GM10248 (cell line): ENCODE results near the gene CADPS2.

Experiments used
- CTCF ChIA-PET: fragments of 300-600 bp; sonication (Branson Sonifier 250); formaldehyde crosslinking; extraction: SDS; loops from one replicate; lab custom pipeline; 2021; ENCODE audit warnings: antibody characterized with exemption; lab: Yijun Ruan, JAX
- POLR2A ChIA-PET: fragments of 350-650 bp; sonication (Branson Sonifier 250); formaldehyde crosslinking; extraction: SDS; loops from one replicate; lab custom pipeline; 2020; ENCODE audit warnings: antibody characterized with exemption; lab: Yijun Ruan, JAX
- DNase-seq: peaks from one replicate; pipeline ENCODE4 v3.0.0; 2012; ENCODE audit errors: extremely low spot score
- CTCF ChIP-seq: IDR thresholded peaks from 2 replicates; pipeline ENCODE4 v1.5.1; 2012; ENCODE audit warnings: mild to moderate bottlenecking, low read depth; ENCODE audit errors: extremely low read depth, missing control alignments, control extremely low read depth

CADPS2 gene

GRCh38 chr7:122675011-122675410, 211.2 kb downstream of the CADPS2 start:
- DNase-seq = no peak
- CTCF ChIA-PET = no interaction called here
- no peak for TF ChIP-seq CTCF
- POLR2A ChIA-PET = no interaction called here

- no peak for DNase-seq
- ChIA-PET POLR2A (no interaction called here), CTCF (no interaction called here)
- no peak for TF ChIP-seq CTCF
Measured at GRCh38 chr7:122674502-122674901, 211.8 kb downstream of the CADPS2 start.

GRCh38 chr7:122673951-122674350, 212.3 kb downstream of the CADPS2 start:
- DNase-seq = no peak
- TF ChIP-seq CTCF = no peak
- POLR2A ChIA-PET = no interaction called here
- CTCF ChIA-PET = no interaction called here

- ChIA-PET CTCF (no interaction called here), POLR2A (no interaction called here)
- TF ChIP-seq CTCF = no peak
- no peak for DNase-seq
Measured at GRCh38 chr7:122672536-122672935, 213.7 kb downstream of the CADPS2 start.

- CTCF ChIA-PET = interaction anchor here (1.9 kb wide), 2 partner anchors 10 to 13 kb away, joined by 4 to 6 read pairs; no protein-coding TSS in a partner anchor
- POLR2A ChIA-PET = no interaction called here
- DNase-seq = no peak
- TF ChIP-seq CTCF = no peak
Measured at GRCh38 chr7:122663733-122664132, 222.5 kb downstream of the CADPS2 start.

- ChIA-PET CTCF (no interaction called here), POLR2A (no interaction called here)
- DNase-seq = no peak
- TF ChIP-seq CTCF = no peak
Measured at GRCh38 chr7:122658856-122659255, 227.4 kb downstream of the CADPS2 start.

- POLR2A ChIA-PET = no interaction called here
Measured at GRCh38 chr7:122653685-122654084, 232.6 kb downstream of the CADPS2 start.

More at GRCh38 chr7:122653685-122654084, 232.6 kb downstream of the CADPS2 start:
- CTCF ChIA-PET = interaction anchor here (1.2 to 2.5 kb wide), 3 partner anchors 7 to 17 kb away, joined by 3 to 7 read pairs (median 6); no protein-coding TSS in a partner anchor
- no peak for DNase-seq
- no peak for TF ChIP-seq CTCF
